HepG2 (cell line): ENCODE measurements around the gene ADCY6. TPM values are rescaled to one million over a fixed set of nuclear protein-coding genes. Genes with fewer than 3 reads are reported as not detected.
A peak's percentile ranks its signal among the peaks of the same experiment; 100 is the strongest.

Experiments
- ATAC-seq: fragments of 200-7000 bp; cut with Tn5 transposase; 3 replicates; pipeline ENCODE4 v1.9.1; 2020; ENCODE audit warnings: mild to moderate bottlenecking, moderate library complexity
- Bru-seq: library from RNA; stranded (reverse); fragments of 400-500 nt; gene quantifications from one replicate; lab custom pipeline; 2021; lab: Mats Ljungman, UMichigan
- BruChase-seq, 2 experiments: library from RNA; stranded (reverse); fragments of 400-500 nt; gene quantifications; one replicate each; lab custom pipeline; 2021; lab: Mats Ljungman, UMichigan
- BruUV-seq: library from RNA; stranded (reverse); fragments of 400-500 nt; replicated peaks from 2 replicates; lab custom pipeline; 2021; lab: Mats Ljungman, UMichigan
- CTCF ChIA-PET: fragments of 300-600 bp; formaldehyde crosslinking; extraction: SDS; loops from one replicate; lab custom pipeline; 2021; ENCODE audit warnings: low total read pairs, inconsistent platforms, low intra/inter-chr PET ratio; lab: Yijun Ruan, JAX
- POLR2A ChIA-PET: fragments of 350-600 bp; sonication (Branson Sonifier 250); formaldehyde crosslinking; loops from one replicate; lab custom pipeline; 2020; ENCODE audit warnings: antibody characterized with exemption, inconsistent platforms; lab: Yijun Ruan, JAX
- DNase-seq: peaks from one replicate; pipeline ENCODE4 v3.0.0-alpha.2; 2015; ENCODE audit warnings: low spot score
- FAIRE-seq: peaks from 3 replicates; lab custom pipeline; 2011; peaks lifted over from hg19 to GRCh38; lab: Jason Lieb, UNC
- H2AFZ ChIP-seq: one replicate; pipeline ENCODE4 v1.6.1; 2011; ENCODE audit warnings: low read length, inconsistent platforms
- H3K27ac ChIP-seq: fragments of 300-600 bp; 3 replicates; pipeline ENCODE4 v1.8.0; 2011; ENCODE audit warnings: mixed run types, mild to moderate bottlenecking, mixed read lengths, low read length, inconsistent platforms; ENCODE audit not compliant: insufficient read depth; ENCODE audit errors: extremely low read length
- H3K27me3 ChIP-seq, 2 experiments: fragments of 200-600 bp in 1 of 2; 2 replicates in 1 of 2; 3 replicates in 1 of 2; pipeline versions ENCODE4 v1.6.0 to v1.8.0; 2011; ENCODE audit warnings: low read length in 2 of 2, mild to moderate bottlenecking in 2 of 2, moderate library complexity in 2 of 2, inconsistent platforms in 1 of 2; ENCODE audit not compliant: insufficient read depth in 2 of 2, control insufficient read depth in 1 of 2
- H3K36me3 ChIP-seq, 2 experiments: fragments of 200-600 bp in 1 of 2; replicated peaks in 1 of 2; 2 replicates in 1 of 2; 3 replicates in 1 of 2; pipeline versions ENCODE4 v1.5.1 to v1.8.0; 2011; ENCODE audit warnings: low read length in 2 of 2, inconsistent platforms in 1 of 2; ENCODE audit not compliant: insufficient read depth in 2 of 2, control insufficient read depth in 1 of 2
- H3K4me1 ChIP-seq: 2 replicates; pipeline ENCODE4 v1.5.1; 2012; ENCODE audit warnings: low read length, inconsistent platforms; ENCODE audit not compliant: insufficient read depth
- H3K4me2 ChIP-seq: 2 replicates; pipeline ENCODE4 v1.6.0; 2011; ENCODE audit warnings: low read depth, low read length, inconsistent platforms
- H3K4me3 ChIP-seq, 3 experiments: fragments of 200-600 bp in 1 of 3; sonication (generic), shearing (Covaris generic) in 1 of 3; replicated peaks in 1 of 3; 2 replicates each; pipeline ENCODE4 v1.5.1; 2011 to 2016; ENCODE audit warnings: low read length in 3 of 3, inconsistent platforms in 2 of 3, low read depth in 2 of 3, mild to moderate bottlenecking in 2 of 3, control low read depth in 1 of 3, mixed read lengths in 1 of 3; ENCODE audit not compliant: insufficient read depth in 1 of 3
- H3K79me2 ChIP-seq: one replicate; pipeline ENCODE4 v1.6.1; 2011; ENCODE audit warnings: low read length, inconsistent platforms; ENCODE audit not compliant: insufficient read depth
- H3K9ac ChIP-seq: 2 replicates; pipeline ENCODE4 v1.6.0; 2011; ENCODE audit warnings: mild to moderate bottlenecking, low read depth, low read length, inconsistent platforms; ENCODE audit not compliant: insufficient read depth
- H3K9me3 ChIP-seq: 2 replicates; pipeline ENCODE4 v1.5.1; 2012; ENCODE audit warnings: mild to moderate bottlenecking, low read length
- H4K20me1 ChIP-seq: 2 replicates; pipeline ENCODE4 v1.6.0; 2011; ENCODE audit warnings: inconsistent platforms, mild to moderate bottlenecking, low read length, moderate library complexity; ENCODE audit not compliant: insufficient read depth
- CENPT ChIP-seq: sonication (generic); formaldehyde crosslinking; IDR thresholded peaks from 2 replicates; pipeline ENCODE4 v1.8.0; 2022; ENCODE audit warnings: low read depth, mild to moderate bottlenecking, moderate library complexity, missing genetic modification reagents
- MAZ ChIP-seq, 2 experiments: sonication (generic) in 1 of 2; formaldehyde crosslinking in 1 of 2; IDR thresholded peaks; 2 replicates each; pipeline versions ENCODE4 v1.5.0 to v1.6.1; 2012 to 2020; ENCODE audit warnings: low read depth in 2 of 2, mild to moderate bottlenecking in 2 of 2, borderline replicate concordance in 1 of 2, improper control_type of control experiment in 1 of 2, low read length in 1 of 2, missing genetic modification reagents in 1 of 2, moderate library complexity in 1 of 2
- WGBS: methylation state at CpG from one replicate; pipeline ENCODE4 v1.1.6; 2017; ENCODE audit warnings: low lambda C conversion rate; 5-methylcytosine and 5-hydroxymethylcytosine counted together
- in situ Hi-C: cut with HindIII; loops from 2 replicates; pipeline ENCODE4 v1.10.0; 2017; ENCODE audit warnings: low pct_unique_long_range_greater_than_20kb; ENCODE audit not compliant: extremely low pct_ligation_motif_present
- intact Hi-C: fragments of 100-400 bp; cut with micrococcal nuclease; formaldehyde crosslinking; loops from one replicate; pipeline ENCODE4 v1.10.0; 2022; ENCODE audit not compliant: unreplicated experiment
- long read RNA-seq, 2 experiments: library from RNA in 1 of 2; library from polyadenylated mRNA in 1 of 2; stranded (forward) in 1 of 2; unstranded in 1 of 2; transcript quantifications; one replicate each; pipeline ENCODE4 v2.0.0, GENCODE V29; 2019 to 2022
- polyA minus RNA-seq, 3 experiments: library from RNA; depleted of rRNA, polyadenylated mRNA; stranded (reverse); fragments of >200 nt; gene quantifications; 2 replicates each; pipeline ENCODE4 v1.2.3, GENCODE V29; 2011; ENCODE audit warnings: low replicate concordance in 1 of 3
- polyA plus RNA-seq, 8 experiments: library from polyadenylated mRNA; depleted of rRNA in 3 of 8; stranded (reverse) in 7 of 8; unstranded in 1 of 8; fragments of >200 nt; fragmentation: Illumina TruSeq in 4 of 8; extraction: Trizol in 4 of 8; gene quantifications; 2 replicates each; pipeline versions ENCODE4 v1.2.1 to v1.2.3, GENCODE V29; 2011 to 2016; ENCODE audit warnings: low read depth in 4 of 8, missing spikeins in 1 of 8, mixed read lengths in 1 of 8; ENCODE audit not compliant: insufficient read depth in 1 of 8
- total RNA-seq, 5 experiments: library from RNA; depleted of rRNA; stranded (reverse); fragments of >200 nt; fragmentation: Illumina TruSeq; extraction: Trizol; gene quantifications; 2 replicates each; pipeline ENCODE4 v1.2.3, GENCODE V29; 2016; ENCODE audit warnings: low read depth in 1 of 5
- TF ChIP-seq, protein P1 (sequence below): sonication (generic); formaldehyde crosslinking; IDR thresholded peaks from 2 replicates; pipeline ENCODE4 v1.5.0; 2020; ENCODE audit warnings: missing genetic modification reagents
- TF ChIP-seq, protein P2 (sequence below): sonication (generic); formaldehyde crosslinking; IDR thresholded peaks from 2 replicates; pipeline ENCODE4 v1.4.0; 2020; ENCODE audit warnings: missing genetic modification reagents
- TF ChIP-seq, protein P3 (sequence below): IDR thresholded peaks from 2 replicates; pipeline ENCODE4 v1.6.1; 2016; ENCODE audit warnings: missing compliant biosample characterization, missing genetic modification reagents, borderline replicate concordance
- TF ChIP-seq, protein P4 (sequence below): sonication (generic); formaldehyde crosslinking; IDR thresholded peaks from 2 replicates; pipeline ENCODE4 v1.5.1; 2020; ENCODE audit warnings: missing genetic modification reagents, mild to moderate bottlenecking, borderline replicate concordance

ADCY6 gene
- 6.8 and 10.6 TPM in 2 replicates for total RNA-seq (2016; rRNA removed; fragmentation: Illumina TruSeq; extraction: Trizol)
- total RNA-seq (2016; cell fraction: cytosol; rRNA removed; fragmentation: Illumina TruSeq; extraction: Trizol; ENCODE audit: low read depth), result 1.0 and 1.9 TPM in 2 replicates
- 6.2 and 13.4 TPM in 2 replicates for total RNA-seq (2016; cell fraction: insoluble cytoplasmic fraction; rRNA removed; fragmentation: Illumina TruSeq; extraction: Trizol)
- total RNA-seq (2016; cell fraction: membrane; rRNA removed; fragmentation: Illumina TruSeq; extraction: Trizol), result 4.6 and 4.7 TPM in 2 replicates
- total RNA-seq (2016; cell fraction: nucleus; rRNA removed; fragmentation: Illumina TruSeq; extraction: Trizol), result 14.5 and 16.8 TPM in 2 replicates
- polyA plus RNA-seq (2011; rRNA removed), result 11.8 and 15.4 TPM in 2 replicates
- polyA plus RNA-seq (2011; cell fraction: cytosol; rRNA removed), result 9.2 and 11.5 TPM in 2 replicates
- polyA plus RNA-seq (2011; cell fraction: nucleus; rRNA removed), result 54.8 and 59.8 TPM in 2 replicates
- polyA plus RNA-seq (2012), result 9.1 and 10.5 TPM in 2 replicates
- polyA plus RNA-seq (2016; cell fraction: cytosol; fragmentation: Illumina TruSeq; extraction: Trizol; ENCODE audit: low read depth), result 0.58 and 0.87 TPM in 2 replicates
- polyA plus RNA-seq (2016; cell fraction: insoluble cytoplasmic fraction; fragmentation: Illumina TruSeq; extraction: Trizol; ENCODE audit: low read depth), result 4.3 and 5.7 TPM in 2 replicates
- polyA plus RNA-seq (2016; cell fraction: membrane; fragmentation: Illumina TruSeq; extraction: Trizol; ENCODE audit: low read depth), result 1.6 and 2.5 TPM in 2 replicates
- 29.2 and 33.7 TPM in 2 replicates for polyA plus RNA-seq (2016; cell fraction: nucleus; fragmentation: Illumina TruSeq; extraction: Trizol; ENCODE audit: insufficient read depth, low read depth)
- polyA minus RNA-seq (2011; rRNA and poly(A)+ RNA removed; ENCODE audit: low replicate concordance), result 48.0 and 70.3 TPM in 2 replicates
- 17.7 and 22.5 TPM in 2 replicates for polyA minus RNA-seq (2011; cell fraction: cytosol; rRNA and poly(A)+ RNA removed)
- polyA minus RNA-seq (2011; cell fraction: nucleus; rRNA and poly(A)+ RNA removed), result 21.5 and 22.5 TPM in 2 replicates
- Bru-seq, nascent RNA, result percentile 55 among the genes with signal in this experiment
- percentile 75 among the genes with signal in this experiment for BruChase-seq, experiment 1, labeled RNA remaining after a 6-hour chase
- percentile 71 among the genes with signal in this experiment for BruChase-seq, experiment 2, labeled RNA remaining after a 2-hour chase
- long read RNA-seq, experiment 1, partial matches to known transcripts, result 0 of 1 reads
- long read RNA-seq, experiment 1, other reads (novel, unspliced or antisense), result 1 of 1 reads
- long read RNA-seq, experiment 2, partial matches to known transcripts, result 6 of 17 reads
- long read RNA-seq, experiment 2, other reads (novel, unspliced or antisense), result 11 of 17 reads

DNA sequence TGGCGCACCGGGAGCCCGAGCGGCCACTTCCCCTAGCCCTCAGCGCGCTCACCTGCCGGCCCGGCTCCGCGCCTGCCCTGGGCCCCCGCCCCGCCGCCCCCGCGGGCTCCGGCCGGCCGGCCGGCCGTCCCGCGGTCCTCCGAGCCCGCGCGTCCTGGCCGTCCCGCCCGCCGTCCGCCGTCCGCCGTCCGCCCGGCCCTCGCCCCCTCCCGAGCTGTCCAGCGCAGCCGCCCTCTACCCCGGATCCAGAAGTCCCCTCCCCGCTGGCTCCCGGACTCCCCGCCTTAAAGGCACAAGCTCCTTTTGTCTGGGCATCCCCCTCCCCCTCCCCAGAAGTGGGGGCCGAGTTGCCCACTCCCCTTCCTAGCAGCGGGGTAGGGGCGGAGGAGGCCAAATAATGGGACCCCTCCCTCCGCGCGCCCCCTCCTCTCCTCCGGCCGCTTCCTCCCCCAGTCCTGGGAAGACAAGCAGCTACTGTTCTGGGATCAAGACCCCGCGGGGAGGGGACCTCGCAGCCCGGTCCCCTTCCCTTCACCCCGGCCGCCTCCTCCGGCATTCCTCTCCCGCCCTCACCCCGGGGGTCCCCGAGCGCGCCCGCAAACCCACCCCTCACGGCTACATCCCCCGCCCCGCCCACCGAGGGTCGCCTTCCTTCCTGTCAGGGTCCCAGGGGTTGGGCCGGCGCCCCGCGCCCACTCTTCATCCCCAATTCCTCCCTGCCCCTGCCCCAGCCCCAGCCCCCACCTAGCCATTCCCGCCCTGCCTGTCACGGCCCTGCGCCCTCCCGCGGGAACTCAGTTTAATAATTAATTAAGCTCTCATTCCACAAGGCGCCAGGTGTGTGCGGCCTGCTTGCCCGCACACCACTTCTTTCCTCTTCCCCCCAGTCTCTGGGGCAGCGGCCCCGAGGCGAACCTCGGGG is at the start of gene ADCY6:
Gene ADCY6, minus strand, starts transcription at position 236 of the 922 bp plus-strand sequence. CDS start 5,655 bp downstream, outside the sequence.
- in situ Hi-C loops, result no loop called here
- no peak for FAIRE-seq
- H2AFZ ChIP-seq, result peak within 1 kb of the TSS; percentile 42
- H4K20me1 ChIP-seq, result no peaks in the 10 kb centered on the region
- peak within 1 kb of the TSS; percentile 73 for H3K9ac ChIP-seq
- H3K27me3 ChIP-seq, result no peaks in the 10 kb centered on the region
- H3K36me3 ChIP-seq, result no peaks in the 10 kb centered on the region
- H3K79me2 ChIP-seq, result peaks cover 3% of the 10 kb centered on the region
- DNase-seq, result peak; percentile 67
- peak within 1 kb of the TSS; percentile 56 for H3K27ac ChIP-seq
- intact Hi-C loops, result no loop called here
- H3K9me3 ChIP-seq, result no peaks in the 10 kb centered on the region
- peak within 1 kb of the TSS; percentile 81 to 90 (median 86) for H3K4me3 ChIP-seq
- H3K4me2 ChIP-seq, result peak within 1 kb of the TSS; percentile 92
- peaks cover 29% of the 10 kb centered on the region for H3K4me1 ChIP-seq
- POLR2A ChIA-PET, result interaction anchor here (0.6 to 2.2 kb wide), 11 partner anchors 22 to 168 kb away, joined by 3 to 14 read pairs (median 6); partner anchors contain the start of genes ARF3, DDX23, KANSL2 and RND1
- CTCF ChIA-PET, result no interaction called here
- 2% methylated on average over 38 of the region's 86 CpGs for WGBS
- peak; percentile 91 for ATAC-seq
- BruUV-seq, result no TSS peak
- TF ChIP-seq, protein P1, sequence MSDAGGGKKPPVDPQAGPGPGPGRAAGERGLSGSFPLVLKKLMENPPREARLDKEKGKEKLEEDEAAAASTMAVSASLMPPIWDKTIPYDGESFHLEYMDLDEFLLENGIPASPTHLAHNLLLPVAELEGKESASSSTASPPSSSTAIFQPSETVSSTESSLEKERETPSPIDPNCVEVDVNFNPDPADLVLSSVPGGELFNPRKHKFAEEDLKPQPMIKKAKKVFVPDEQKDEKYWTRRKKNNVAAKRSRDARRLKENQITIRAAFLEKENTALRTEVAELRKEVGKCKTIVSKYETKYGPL (CRISPR knock-in tag), result no peak
- TF ChIP-seq, protein P2, sequence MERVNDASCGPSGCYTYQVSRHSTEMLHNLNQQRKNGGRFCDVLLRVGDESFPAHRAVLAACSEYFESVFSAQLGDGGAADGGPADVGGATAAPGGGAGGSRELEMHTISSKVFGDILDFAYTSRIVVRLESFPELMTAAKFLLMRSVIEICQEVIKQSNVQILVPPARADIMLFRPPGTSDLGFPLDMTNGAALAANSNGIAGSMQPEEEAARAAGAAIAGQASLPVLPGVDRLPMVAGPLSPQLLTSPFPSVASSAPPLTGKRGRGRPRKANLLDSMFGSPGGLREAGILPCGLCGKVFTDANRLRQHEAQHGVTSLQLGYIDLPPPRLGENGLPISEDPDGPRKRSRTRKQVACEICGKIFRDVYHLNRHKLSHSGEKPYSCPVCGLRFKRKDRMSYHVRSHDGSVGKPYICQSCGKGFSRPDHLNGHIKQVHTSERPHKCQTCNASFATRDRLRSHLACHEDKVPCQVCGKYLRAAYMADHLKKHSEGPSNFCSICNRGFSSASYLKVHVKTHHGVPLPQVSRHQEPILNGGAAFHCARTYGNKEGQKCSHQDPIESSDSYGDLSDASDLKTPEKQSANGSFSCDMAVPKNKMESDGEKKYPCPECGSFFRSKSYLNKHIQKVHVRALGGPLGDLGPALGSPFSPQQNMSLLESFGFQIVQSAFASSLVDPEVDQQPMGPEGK (CRISPR knock-in tag), result peak; percentile 93
- TF ChIP-seq, protein P3, sequence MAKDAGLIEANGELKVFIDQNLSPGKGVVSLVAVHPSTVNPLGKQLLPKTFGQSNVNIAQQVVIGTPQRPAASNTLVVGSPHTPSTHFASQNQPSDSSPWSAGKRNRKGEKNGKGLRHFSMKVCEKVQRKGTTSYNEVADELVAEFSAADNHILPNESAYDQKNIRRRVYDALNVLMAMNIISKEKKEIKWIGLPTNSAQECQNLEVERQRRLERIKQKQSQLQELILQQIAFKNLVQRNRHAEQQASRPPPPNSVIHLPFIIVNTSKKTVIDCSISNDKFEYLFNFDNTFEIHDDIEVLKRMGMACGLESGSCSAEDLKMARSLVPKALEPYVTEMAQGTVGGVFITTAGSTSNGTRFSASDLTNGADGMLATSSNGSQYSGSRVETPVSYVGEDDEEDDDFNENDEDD, result peak; percentile 62; the same call in 1 of the 2 replicates
- TF ChIP-seq MAZ (IDR thresholded peaks at IDR 0.05; ENCODE audit: borderline replicate concordance, low read depth, low read length) (peak; percentile 65; the same call in 1 of the 2 replicates), MAZ (CRISPR knock-in tag; IDR thresholded peaks at IDR 0.05; ENCODE audit: low read depth) (peak; percentile 49; the same call in 1 of the 2 replicates), CENPT (CRISPR knock-in tag) (no peak)
- TF ChIP-seq, protein P4, sequence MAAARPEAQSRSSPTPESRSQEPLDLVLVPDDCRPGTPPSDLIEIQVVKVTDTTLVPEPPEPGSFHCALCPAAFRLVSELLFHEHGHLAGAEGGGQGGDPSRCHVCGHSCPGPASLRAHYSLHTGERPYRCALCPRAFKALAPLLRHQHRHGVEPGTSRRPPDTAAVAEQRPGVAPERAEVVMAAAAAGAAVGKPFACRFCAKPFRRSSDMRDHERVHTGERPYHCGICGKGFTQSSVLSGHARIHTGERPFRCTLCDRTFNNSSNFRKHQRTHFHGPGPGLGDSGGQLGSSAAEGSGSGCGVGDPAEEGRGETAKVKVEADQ (CRISPR knock-in tag), result 0 out of 2 replicates have a peak, but pooled peaks have one; percentile 35
